Esophagus muscularis mucosa (tissue), 4 donors: ENCODE measurements around the gene PARL. TPM values are rescaled to one million over a fixed set of nuclear protein-coding genes. Genes with fewer than 3 reads are reported as not detected.
"Not testable (repeated sequence)": the region's sequence is repeated elsewhere in the genome, so short reads cannot be mapped to it uniquely, and the experiment has no call there.

ENCODE experiments used
- DNase-seq: peaks from one replicate; pipeline ENCODE4 v3.0.0-alpha.2; 2017; ENCODE audit errors: extremely low spot score
- H3K27ac ChIP-seq, 4 donors: fragments of 200-600 bp; sonication (generic); replicated peaks in 1 of 4; 1 replicate in 3 of 4; 2 replicates in 1 of 4; pipeline ENCODE4 v1.5.1; 2016 to 2019; ENCODE audit warnings: mild to moderate bottlenecking in 1 of 4
- H3K27me3 ChIP-seq, 4 donors: fragments of 200-600 bp; sonication (generic); one replicate each; pipeline versions ENCODE4 v1.5.1 to v1.6.0; 2016 to 2019
- H3K36me3 ChIP-seq, 4 donors: fragments of 200-600 bp; sonication (generic); one replicate each; pipeline ENCODE4 v1.5.1; 2016 to 2019
- H3K4me1 ChIP-seq, 4 donors: fragments of 200-600 bp; sonication (generic); one replicate each; pipeline ENCODE4 v1.5.1; 2016 to 2019
- H3K4me3 ChIP-seq, 4 donors: fragments of 200-600 bp; sonication (generic); 1 replicate in 2 of 4; 2 replicates in 2 of 4; pipeline ENCODE4 v1.5.1; 2016 to 2019; ENCODE audit warnings: mild to moderate bottlenecking in 4 of 4, moderate library complexity in 1 of 4
- H3K9me3 ChIP-seq, 4 donors: fragments of 200-600 bp; sonication (generic); 1 replicate in 3 of 4; 2 replicates in 1 of 4; pipeline ENCODE4 v1.5.1; 2016 to 2019
- CTCF ChIP-seq, 3 experiments: fragments of 200-600 bp in 2 of 3; fragments of 450-650 bp in 1 of 3; sonication (generic) in 2 of 3; IDR thresholded peaks; one replicate each; pipeline ENCODE4 v1.5.1; 2017 to 2019; ENCODE audit warnings: antibody characterized with exemption in 3 of 3, mild to moderate bottlenecking in 2 of 3, moderate library complexity in 1 of 3
- EP300 ChIP-seq: sonication (generic); formaldehyde crosslinking; IDR thresholded peaks from one replicate; pipeline ENCODE4 v1.6.1; 2017; ENCODE audit warnings: antibody characterized with exemption
- POLR2A ChIP-seq: fragments of 450-650 bp; IDR thresholded peaks from one replicate; pipeline ENCODE4 v1.6.1; 2017; ENCODE audit warnings: antibody characterized with exemption, moderate library complexity, mild to moderate bottlenecking, low read depth
- POLR2AphosphoS5 ChIP-seq, 2 donors: sonication (generic); formaldehyde crosslinking; IDR thresholded peaks; one replicate each; pipeline ENCODE4 v1.6.1; 2017; ENCODE audit warnings: antibody characterized with exemption in 2 of 2
- WGBS: methylation state at CpG from one replicate; pipeline ENCODE4 v1.1.5; 2018; 5-methylcytosine and 5-hydroxymethylcytosine counted together
- intact Hi-C: fragments of 100-400 bp; cut with DNase I; formaldehyde crosslinking; loops from one replicate; pipeline ENCODE4 v1.15.1; 2023
- total RNA-seq, 4 donors: library from RNA; depleted of rRNA; stranded (reverse); fragments of >200 nt; gene quantifications; one replicate each; pipeline versions ENCODE4 v1.1.0 to v1.2.1, GENCODE V29; 2016

Gene PARL
- total RNA-seq, 4 donors from 2014 or later: 40.2 to 57.1 (median 51.2) TPM

GRCh38 chr3:183880121-183880520 is 4.6 kb downstream of the PARL start:
- intact Hi-C loops: loop anchor here (5.0 kb wide), 1 partner anchor 932 kb away; the partner anchor contains the start of gene VPS8

GRCh38 chr3:183879243-183879642 is 5.4 kb downstream of the PARL start:
- intact Hi-C loops: no loop called here
- H3K27ac ChIP-seq: no peak overlapping the region
- 93% methylated on average over 2 of the region's 2 CpGs for WGBS
- no peak for TF ChIP-seq POLR2A
- TF ChIP-seq CTCF (IDR thresholded peaks at IDR 0.05): no peak
- no peak for TF ChIP-seq EP300
- TF ChIP-seq POLR2AphosphoS5 (IDR thresholded peaks at IDR 0.05): no peak
- no peaks in the 10 kb centered on the region for H3K9me3 ChIP-seq
- DNase-seq: no peak
- H3K36me3 ChIP-seq: peaks cover 0 to 7% (median 2%) of the 10 kb centered on the region in 4 donors
- H3K4me1 ChIP-seq: peaks cover 18 to 41% (median 30%) of the 10 kb centered on the region in 4 donors
- H3K27me3 ChIP-seq: no peaks in the 10 kb centered on the region
- no peak overlapping the region for H3K4me3 ChIP-seq

More at GRCh38 chr3:183880121-183880520, 4.6 kb downstream of the PARL start:
- Histone ChIP-seq H3K4me3 (no peak overlapping the region), H3K36me3 (peaks cover 0 to 7% (median 2%) of the 10 kb centered on the region in 4 donors), H3K9me3 (no peaks in the 10 kb centered on the region), H3K4me1 (peaks cover 20 to 42% (median 31%) of the 10 kb centered on the region in 4 donors), H3K27ac (no peak overlapping the region), H3K27me3 (no peaks in the 10 kb centered on the region)
- WGBS: 80% methylated on average over 9 of the region's 9 CpGs
- TF ChIP-seq CTCF (IDR thresholded peaks at IDR 0.05) (no peak), EP300 (no peak), POLR2A (no peak), POLR2AphosphoS5 (IDR thresholded peaks at IDR 0.05) (no peak)
- DNase-seq: no peak

GRCh38 chr3:183878071-183878470 is 6.6 kb downstream of the PARL start:
- intact Hi-C loops: no loop called here
- no peak overlapping the region for H3K27ac ChIP-seq
- H3K27me3 ChIP-seq: no peaks in the 10 kb centered on the region
- 90% methylated on average over 8 of the region's 8 CpGs for WGBS
- H3K9me3 ChIP-seq: no peaks in the 10 kb centered on the region
- H3K36me3 ChIP-seq: peaks cover 0 to 7% (median 2%) of the 10 kb centered on the region in 4 donors
- no peak overlapping the region for H3K4me3 ChIP-seq
- H3K4me1 ChIP-seq: peaks cover 13 to 31% (median 20%) of the 10 kb centered on the region in 4 donors
- no peak for DNase-seq
- TF ChIP-seq EP300 (no peak), CTCF (IDR thresholded peaks at IDR 0.05) (no peak), POLR2AphosphoS5 (IDR thresholded peaks at IDR 0.05) (no peak), POLR2A (no peak)

GRCh38 chr3:183877227-183877626 is 7.5 kb downstream of the PARL start:
- H3K4me3 ChIP-seq, H3K9me3 ChIP-seq, H3K27me3 ChIP-seq, intact Hi-C loops, H3K27ac ChIP-seq, DNase-seq, H3K36me3 ChIP-seq: not testable (repeated sequence)
- H3K4me1 ChIP-seq: peaks cover 4 to 22% (median 12%) of the 10 kb centered on the region in 4 donors
- WGBS: 83% methylated on average over 5 of the region's 5 CpGs

GRCh38 chr3:183875411-183875810 is 9.3 kb downstream of the PARL start:
- TF ChIP-seq POLR2A (no peak), EP300 (no peak), POLR2AphosphoS5 (IDR thresholded peaks at IDR 0.05) (no peak), CTCF (IDR thresholded peaks at IDR 0.05) (no peak)
- intact Hi-C loops: no loop called here
- H3K27me3 ChIP-seq: no peaks in the 10 kb centered on the region

More at GRCh38 chr3:183875411-183875810, 9.3 kb downstream of the PARL start:
- H3K9me3 ChIP-seq: no peaks in the 10 kb centered on the region
- peaks cover 4 to 20% (median 12%) of the 10 kb centered on the region in 4 donors for H3K4me1 ChIP-seq
- no peak overlapping the region for H3K4me3 ChIP-seq
- no peak for DNase-seq
- no peak overlapping the region for H3K27ac ChIP-seq
- H3K36me3 ChIP-seq: peaks cover 0 to 7% (median 2%) of the 10 kb centered on the region in 4 donors
